GM12801 (cell line): Measurements from ENCODE around the gene PKHD1.

Experiments
- TF ChIP-seq, protein P1 (sequence below): IDR thresholded peaks from one replicate; pipeline ENCODE4 v1.5.1; 2011; ENCODE audit warnings: control low read depth; ENCODE audit not compliant: insufficient read length; ENCODE audit errors: extremely low read depth

The PKHD1 gene

DNA sequence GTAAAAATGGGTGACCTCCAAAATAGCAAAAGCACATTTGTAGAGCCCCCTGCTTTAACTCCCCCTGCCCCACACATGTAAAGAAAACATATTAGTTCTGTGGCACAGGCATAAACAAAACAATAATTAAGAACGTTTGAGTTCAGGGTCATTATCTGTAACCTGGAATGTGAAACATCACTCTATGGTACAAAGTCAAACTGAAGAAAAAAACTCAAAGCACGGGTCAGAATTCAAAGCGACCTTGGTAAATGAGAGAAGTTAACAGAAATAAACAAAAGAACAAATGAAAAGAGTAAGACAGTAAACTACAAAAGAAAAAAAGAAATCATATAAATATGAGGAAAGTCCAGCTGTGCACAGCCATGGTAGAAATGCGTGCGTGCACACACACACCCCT is 67.5 kb downstream of the PKHD1 start:
- TF ChIP-seq, protein P1, sequence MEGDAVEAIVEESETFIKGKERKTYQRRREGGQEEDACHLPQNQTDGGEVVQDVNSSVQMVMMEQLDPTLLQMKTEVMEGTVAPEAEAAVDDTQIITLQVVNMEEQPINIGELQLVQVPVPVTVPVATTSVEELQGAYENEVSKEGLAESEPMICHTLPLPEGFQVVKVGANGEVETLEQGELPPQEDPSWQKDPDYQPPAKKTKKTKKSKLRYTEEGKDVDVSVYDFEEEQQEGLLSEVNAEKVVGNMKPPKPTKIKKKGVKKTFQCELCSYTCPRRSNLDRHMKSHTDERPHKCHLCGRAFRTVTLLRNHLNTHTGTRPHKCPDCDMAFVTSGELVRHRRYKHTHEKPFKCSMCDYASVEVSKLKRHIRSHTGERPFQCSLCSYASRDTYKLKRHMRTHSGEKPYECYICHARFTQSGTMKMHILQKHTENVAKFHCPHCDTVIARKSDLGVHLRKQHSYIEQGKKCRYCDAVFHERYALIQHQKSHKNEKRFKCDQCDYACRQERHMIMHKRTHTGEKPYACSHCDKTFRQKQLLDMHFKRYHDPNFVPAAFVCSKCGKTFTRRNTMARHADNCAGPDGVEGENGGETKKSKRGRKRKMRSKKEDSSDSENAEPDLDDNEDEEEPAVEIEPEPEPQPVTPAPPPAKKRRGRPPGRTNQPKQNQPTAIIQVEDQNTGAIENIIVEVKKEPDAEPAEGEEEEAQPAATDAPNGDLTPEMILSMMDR, result no peak

DNA sequence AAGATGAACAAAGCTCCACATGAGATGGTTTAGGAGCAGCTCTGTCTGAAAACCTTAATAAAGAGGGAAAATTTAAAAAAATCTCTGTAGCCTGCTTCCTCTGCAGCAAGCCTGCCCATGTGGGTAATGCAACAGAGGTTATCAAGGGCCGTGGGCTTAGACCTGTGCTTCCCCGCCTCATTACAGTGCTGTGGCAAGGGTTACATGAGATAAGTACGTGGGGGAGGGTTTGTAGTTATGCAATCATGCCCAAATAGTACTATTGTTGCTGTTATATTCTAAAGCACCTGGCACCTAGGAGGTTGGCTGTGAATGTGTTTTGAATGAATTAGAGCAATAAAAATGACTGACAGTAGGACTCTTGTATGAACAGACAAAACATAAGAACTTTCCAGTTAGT is 68.3 kb downstream of the PKHD1 start:
- TF ChIP-seq, protein P1, result no peak

DNA sequence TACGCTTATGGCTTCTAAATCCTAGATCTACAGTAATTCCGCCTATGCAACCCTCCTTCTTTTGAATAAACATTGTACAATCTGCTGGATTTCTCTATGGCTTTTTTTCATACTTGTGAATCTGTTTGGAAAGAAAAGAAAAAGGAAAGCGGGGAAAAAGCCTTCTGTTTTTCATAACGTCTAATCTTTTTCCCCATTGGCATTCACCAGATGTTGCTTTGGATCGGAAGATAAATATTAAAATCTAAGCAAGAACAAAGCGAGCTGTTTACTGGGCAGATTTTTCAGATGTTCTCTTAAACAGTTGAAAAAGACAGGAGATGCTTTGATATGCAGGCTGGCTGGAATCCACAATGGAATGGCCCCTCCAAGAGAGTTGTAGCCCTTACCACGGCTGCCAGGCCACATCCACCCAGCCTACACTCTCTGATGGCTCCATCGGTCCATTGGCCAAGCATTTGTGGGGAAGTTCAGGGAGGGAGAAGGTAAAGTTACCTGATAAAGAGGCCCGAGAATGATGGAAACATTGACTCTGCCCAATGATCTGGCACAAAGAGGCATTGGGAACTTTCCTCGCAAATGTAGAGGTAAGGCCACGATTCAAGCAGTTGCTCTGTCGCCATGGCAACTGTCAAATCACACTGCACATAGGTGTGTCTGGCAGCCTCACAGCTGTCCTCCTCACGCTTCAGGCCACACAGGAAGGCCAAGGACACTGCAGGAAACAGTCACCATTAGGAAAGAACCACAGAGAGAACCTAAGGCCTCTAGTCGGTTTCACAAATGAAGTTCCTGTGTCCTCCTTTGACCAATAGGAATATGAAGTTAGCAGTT is 70.3 kb downstream of the PKHD1 start:
- TF ChIP-seq, protein P1, result no peak

DNA sequence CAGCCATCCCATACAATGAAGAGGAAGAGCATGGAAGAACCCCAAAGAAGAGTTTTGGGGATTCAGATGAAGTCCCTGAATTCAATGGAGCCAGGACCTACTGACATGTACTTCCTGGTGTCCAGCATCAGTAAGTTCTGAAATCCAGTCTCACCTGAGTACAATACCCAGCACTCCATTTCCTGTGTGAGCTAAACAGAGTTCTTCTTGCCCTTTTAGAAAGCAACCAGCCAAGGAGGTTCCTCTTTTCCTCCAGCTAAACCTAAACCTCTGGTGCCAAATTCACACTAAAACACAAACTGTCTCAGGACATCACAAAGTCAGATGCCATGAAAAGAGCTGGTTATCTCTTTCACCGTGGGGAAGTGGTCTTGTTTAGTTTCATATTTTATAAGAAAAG is 71.5 kb downstream of the PKHD1 start:
- TF ChIP-seq, protein P1, result no peak

DNA sequence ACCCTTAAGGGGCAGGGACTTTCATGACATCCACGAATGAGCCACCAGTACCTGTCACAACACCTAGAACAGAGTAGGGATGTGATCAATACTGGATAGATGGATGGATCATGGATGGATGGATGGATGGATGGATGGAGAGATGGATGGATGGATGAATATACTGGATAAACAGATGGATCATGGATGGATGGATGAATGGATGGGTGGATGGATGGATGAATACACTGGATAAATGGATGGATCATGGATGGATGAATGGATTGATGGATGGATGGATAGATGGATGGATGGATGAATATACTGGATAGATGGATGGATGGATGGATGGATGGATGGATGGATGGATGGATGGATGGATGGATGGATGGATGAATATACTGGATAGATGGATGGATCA is 73.0 kb downstream of the PKHD1 start:
- TF ChIP-seq, protein P1, result no peak

DNA sequence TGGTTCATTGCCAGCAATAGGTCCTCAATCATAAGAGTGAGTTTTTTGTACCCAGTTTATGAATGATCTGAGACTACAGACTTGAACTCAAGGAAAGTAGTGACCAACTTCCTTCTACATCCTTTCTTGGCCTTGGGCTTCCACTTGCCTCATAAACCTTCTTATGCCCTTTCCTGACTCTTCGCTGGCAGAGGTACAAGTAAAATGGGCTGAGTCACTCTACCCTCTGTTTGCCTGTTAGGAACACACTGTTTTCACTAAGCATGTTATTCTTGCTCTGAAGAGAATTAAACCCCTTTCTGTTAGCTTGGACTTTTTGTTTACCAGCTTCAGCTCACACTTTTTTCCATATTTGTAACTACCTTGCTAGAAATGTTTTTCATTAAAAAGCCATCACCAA is 74.4 kb downstream of the PKHD1 start:
- TF ChIP-seq, protein P1, result no peak

DNA sequence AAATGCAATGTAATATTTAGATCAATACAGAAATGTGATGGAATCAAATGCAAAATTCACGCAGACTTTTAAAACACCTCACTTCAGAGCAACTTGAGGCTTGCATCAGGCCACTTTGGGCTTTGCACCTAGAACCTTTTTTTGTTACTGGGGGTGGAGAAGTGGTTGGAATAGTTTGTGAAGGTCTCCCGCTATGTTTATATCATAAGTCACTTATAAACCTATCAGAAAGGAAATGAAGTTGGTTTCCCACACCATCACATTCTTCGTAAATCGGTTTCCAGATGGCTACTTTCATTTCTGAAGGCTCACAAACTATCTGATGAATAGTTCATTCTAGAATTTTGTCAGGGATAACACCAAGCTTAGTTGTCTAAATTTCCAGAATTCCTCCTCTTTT is 74.8 kb downstream of the PKHD1 start:
- TF ChIP-seq, protein P1, result no peak

DNA sequence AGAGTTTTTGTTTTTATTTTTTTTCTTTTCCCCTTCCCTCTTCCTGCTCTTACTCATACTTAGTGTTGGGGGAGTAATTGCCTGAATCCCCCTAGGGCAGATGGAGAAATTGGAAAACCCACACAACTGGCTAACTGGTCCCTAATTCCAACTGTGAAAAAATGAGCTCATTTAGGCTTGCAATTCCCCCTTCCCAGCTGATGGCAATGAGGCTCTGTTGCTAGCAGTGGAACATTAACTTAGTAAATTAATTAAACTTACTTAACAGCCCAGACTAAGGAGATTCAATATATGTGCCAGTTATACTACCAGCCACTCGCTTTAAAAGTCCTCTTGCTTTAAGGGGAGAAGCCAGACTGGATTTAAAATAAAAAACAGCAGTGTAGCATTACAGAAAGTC is 76.6 kb downstream of the PKHD1 start:
- TF ChIP-seq, protein P1, result no peak
